Measurements from ENCODE around the gene STUM.

DNA sequence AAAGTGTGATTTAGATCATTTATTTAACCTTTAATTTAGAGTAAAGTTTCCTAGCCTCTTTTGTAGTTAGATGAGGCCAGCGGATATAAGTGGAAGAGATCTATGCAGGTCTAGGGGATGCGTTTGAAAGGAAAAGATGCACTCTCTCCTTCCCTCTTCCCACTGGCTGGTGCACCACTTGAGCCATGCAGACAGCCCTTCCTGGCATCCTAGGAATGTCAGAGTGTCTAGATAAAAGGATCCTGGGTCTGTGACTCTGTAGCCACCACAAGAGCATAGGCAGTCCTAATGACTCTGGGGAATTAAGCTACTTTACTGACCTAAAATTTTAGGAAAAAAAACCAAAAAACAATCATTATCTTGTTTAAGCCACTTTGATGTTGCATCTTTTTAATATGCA lies 16.0 kb upstream of the STUM start:
- no peak for TF ChIP-seq EGR1 (IDR thresholded peaks at IDR 0.05; ENCODE audit: borderline replicate concordance, low read depth, low read length)
- TF ChIP-seq CREB1 (IDR thresholded peaks at IDR 0.05) = no peak
- TF ChIP-seq TAF1 (IDR thresholded peaks at IDR 0.05; ENCODE audit: low read depth, low read length) = no peak
- TF ChIP-seq RNF2 (IDR thresholded peaks at IDR 0.05; ENCODE audit: borderline replicate concordance, low read depth, low read length, missing control alignments, poor library complexity, severe bottlenecking) = no peak
- TF ChIP-seq SUZ12 (IDR thresholded peaks at IDR 0.05; ENCODE audit: low read length) = no peak
- TF ChIP-seq, protein P1, sequence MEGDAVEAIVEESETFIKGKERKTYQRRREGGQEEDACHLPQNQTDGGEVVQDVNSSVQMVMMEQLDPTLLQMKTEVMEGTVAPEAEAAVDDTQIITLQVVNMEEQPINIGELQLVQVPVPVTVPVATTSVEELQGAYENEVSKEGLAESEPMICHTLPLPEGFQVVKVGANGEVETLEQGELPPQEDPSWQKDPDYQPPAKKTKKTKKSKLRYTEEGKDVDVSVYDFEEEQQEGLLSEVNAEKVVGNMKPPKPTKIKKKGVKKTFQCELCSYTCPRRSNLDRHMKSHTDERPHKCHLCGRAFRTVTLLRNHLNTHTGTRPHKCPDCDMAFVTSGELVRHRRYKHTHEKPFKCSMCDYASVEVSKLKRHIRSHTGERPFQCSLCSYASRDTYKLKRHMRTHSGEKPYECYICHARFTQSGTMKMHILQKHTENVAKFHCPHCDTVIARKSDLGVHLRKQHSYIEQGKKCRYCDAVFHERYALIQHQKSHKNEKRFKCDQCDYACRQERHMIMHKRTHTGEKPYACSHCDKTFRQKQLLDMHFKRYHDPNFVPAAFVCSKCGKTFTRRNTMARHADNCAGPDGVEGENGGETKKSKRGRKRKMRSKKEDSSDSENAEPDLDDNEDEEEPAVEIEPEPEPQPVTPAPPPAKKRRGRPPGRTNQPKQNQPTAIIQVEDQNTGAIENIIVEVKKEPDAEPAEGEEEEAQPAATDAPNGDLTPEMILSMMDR (IDR thresholded peaks at IDR 0.05; ENCODE audit: control extremely low read depth in 1 of 3, insufficient read depth in 1 of 3, low read depth in 1 of 3, low read length in 3 of 3) = no peak
- no peak for TF ChIP-seq GTF2F1 (IDR thresholded peaks at IDR 0.05; ENCODE audit: borderline replicate concordance, low read depth, low read length)
- TF ChIP-seq ATF2 (IDR thresholded peaks at IDR 0.05; ENCODE audit: low read length) = no peak
- TF ChIP-seq SP2 (IDR thresholded peaks at IDR 0.05; ENCODE audit: low read length) = no peak
- TF ChIP-seq RAD21 (IDR thresholded peaks at IDR 0.05 in 1 of 2, conservative IDR thresholded peaks at IDR 0.05 in 1 of 2; ENCODE audit: low read depth in 2 of 2, low read length in 2 of 2) = no peak

Data from H1 (cell line).